ENCODE measurements around the gene SETD1A. TPM values are rescaled to one million over a fixed set of nuclear protein-coding genes. Genes with fewer than 3 reads are reported as not detected.

Gene SETD1A
- total RNA-seq, 2 experiments from 2014 or later = 40.1 to 41.2 TPM

GRCh38 chr16:30926937-30927788, 30.4 kb upstream of the SETD1A start:
- H3K9me3 Mint-ChIP-seq = no peaks in the 10 kb centered on the region

GRCh38 chr16:30927789-30928378, 29.7 kb upstream of the SETD1A start:
- no peak overlapping the region for H3K27ac ChIP-seq (ENCODE audit: low read depth in 1 of 2, low read length in 2 of 2)
- DNase-seq (peak in 6 of 14 experiments; percentile 16 to 72 (median 50)), ATAC-seq (ENCODE audit: poor library complexity) (no peak)
- TF ChIP-seq CTCF (IDR thresholded peaks at IDR 0.05) = no peak
- Mint-ChIP-seq H3K9me3 (no peaks in the 10 kb centered on the region), H3K4me3 (no peak overlapping the region), H3K36me3 (ENCODE audit: low read depth) (peaks cover 19% of the 10 kb centered on the region), H3K4me1 (ENCODE audit: low read depth) (peaks cover 14% of the 10 kb centered on the region), H3K27me3 (no peaks in the 10 kb centered on the region), H3K27ac (no peak overlapping the region)
- H3K27me3 ChIP-seq (ENCODE audit: control insufficient read depth in 1 of 2, insufficient read depth in 2 of 2, low read length in 2 of 2) = no peaks in the 10 kb centered on the region
- H3K4me1 ChIP-seq (ENCODE audit: insufficient read depth, low read length) = peaks cover 16% of the 10 kb centered on the region
- POLR2A ChIA-PET = interaction anchor here (1.2 kb wide), 1 partner anchor 114 kb away, joined by 5 read pairs; no protein-coding TSS in a partner anchor
- CTCF ChIA-PET = no interaction called here
- intact Hi-C loops (cut with DNase I, micrococcal nuclease) = loop anchor here (10.0 kb wide), 3 partner anchors 147 to 933 kb away; partner anchors contain the start of genes HIRIP3 (in 1 of the 2), INO80E (in 1 of the 2), MYL11 (in 1 of the 2) and TBC1D10B (in 1 of the 2)
- no peak overlapping the region for H3K4me3 ChIP-seq (ENCODE audit: low read length)
- no peaks in the 10 kb centered on the region for H3K9me3 ChIP-seq (ENCODE audit: control insufficient read depth in 1 of 2, insufficient read depth in 1 of 2, low read length in 2 of 2)
- H3K36me3 ChIP-seq (ENCODE audit: insufficient read depth, low read length) = peaks cover 13% of the 10 kb centered on the region

More at GRCh38 chr16:30926937-30927788, 30.4 kb upstream of the SETD1A start:
- peaks cover 18% of the 10 kb centered on the region for H3K36me3 Mint-ChIP-seq (ENCODE audit: low read depth)
- H3K27me3 Mint-ChIP-seq = no peaks in the 10 kb centered on the region
- ChIA-PET CTCF (interaction anchor here (2.1 kb wide), 1 partner anchor 14 kb away, joined by 10 read pairs; no protein-coding TSS in a partner anchor), POLR2A (no interaction called here)
- peaks cover 9% of the 10 kb centered on the region for H3K36me3 ChIP-seq (ENCODE audit: insufficient read depth, low read length)
- no peak for ATAC-seq (ENCODE audit: poor library complexity)
- H3K4me3 ChIP-seq (ENCODE audit: low read length) = no peak overlapping the region
- no peak overlapping the region for H3K27ac ChIP-seq (ENCODE audit: low read depth in 1 of 2, low read length in 2 of 2)
- H3K27me3 ChIP-seq (ENCODE audit: control insufficient read depth in 1 of 2, insufficient read depth in 2 of 2, low read length in 2 of 2) = no peaks in the 10 kb centered on the region
- DNase-seq = no peak
- peaks cover 17% of the 10 kb centered on the region for H3K4me1 ChIP-seq (ENCODE audit: insufficient read depth, low read length)
- H3K4me3 Mint-ChIP-seq = peak overlapping the region; percentile 66
- TF ChIP-seq CTCF (IDR thresholded peaks at IDR 0.05) = no peak
- H3K9me3 ChIP-seq (ENCODE audit: control insufficient read depth in 1 of 2, insufficient read depth in 1 of 2, low read length in 2 of 2) = no peaks in the 10 kb centered on the region
- H3K27ac Mint-ChIP-seq = no peak overlapping the region
- intact Hi-C loops (cut with DNase I, micrococcal nuclease) = loop anchor here (10.0 kb wide), 3 partner anchors 148 to 932 kb away; partner anchors contain the start of genes HIRIP3 (in 1 of the 2), INO80E (in 1 of the 2), MYL11 (in 1 of the 2) and TBC1D10B (in 1 of the 2)
- H3K4me1 Mint-ChIP-seq (ENCODE audit: low read depth) = peaks cover 18% of the 10 kb centered on the region

GRCh38 chr16:30928390-30928789, 29.2 kb upstream of the SETD1A start:
- Histone ChIP-seq H3K36me3 (ENCODE audit: insufficient read depth, low read length) (peaks cover 13% of the 10 kb centered on the region), H3K9me3 (ENCODE audit: control insufficient read depth in 1 of 2, insufficient read depth in 1 of 2, low read length in 2 of 2) (no peaks in the 10 kb centered on the region), H3K27me3 (ENCODE audit: control insufficient read depth in 1 of 2, insufficient read depth in 2 of 2, low read length in 2 of 2) (no peaks in the 10 kb centered on the region), H3K4me3 (ENCODE audit: low read length) (no peak overlapping the region), H3K27ac (ENCODE audit: low read depth in 1 of 2, low read length in 2 of 2) (no peak overlapping the region), H3K4me1 (ENCODE audit: insufficient read depth, low read length) (peaks cover 16% of the 10 kb centered on the region)
- no peak for TF ChIP-seq CTCF (IDR thresholded peaks at IDR 0.05)
- H3K27me3 Mint-ChIP-seq = no peaks in the 10 kb centered on the region
- ATAC-seq (ENCODE audit: poor library complexity) = no peak
- intact Hi-C loops (cut with DNase I, micrococcal nuclease) = loop anchor here (10.0 kb wide), 3 partner anchors 146 to 934 kb away; partner anchors contain the start of genes HIRIP3 (in 1 of the 2), INO80E (in 1 of the 2), MYL11 (in 1 of the 2) and TBC1D10B (in 1 of the 2)
- ChIA-PET CTCF (no interaction called here), POLR2A (interaction anchor here (1.2 kb wide), 1 partner anchor 115 kb away, joined by 5 read pairs; no protein-coding TSS in a partner anchor)
- peaks cover 10% of the 10 kb centered on the region for H3K4me1 Mint-ChIP-seq (ENCODE audit: low read depth)
- H3K36me3 Mint-ChIP-seq (ENCODE audit: low read depth) = peaks cover 17% of the 10 kb centered on the region
- no peak for DNase-seq
- no peak overlapping the region for H3K27ac Mint-ChIP-seq
- H3K4me3 Mint-ChIP-seq = no peak overlapping the region
- no peaks in the 10 kb centered on the region for H3K9me3 Mint-ChIP-seq

Measured in CD4-positive, alpha-beta T cell (primary cell).